HG03571 (cell line): Measurements from ENCODE around the gene ASIC1.
"Not testable (repeated sequence)": the region's sequence is repeated elsewhere in the genome, so short reads cannot be mapped to it uniquely, and the experiment has no call there.

Experiments used
- ATAC-seq: cut with Tn5 transposase; IDR thresholded peaks from one replicate; pipeline ENCODE4 v1.9.1; 2021; ENCODE audit not compliant: unreplicated experiment

ASIC1 gene

DNA sequence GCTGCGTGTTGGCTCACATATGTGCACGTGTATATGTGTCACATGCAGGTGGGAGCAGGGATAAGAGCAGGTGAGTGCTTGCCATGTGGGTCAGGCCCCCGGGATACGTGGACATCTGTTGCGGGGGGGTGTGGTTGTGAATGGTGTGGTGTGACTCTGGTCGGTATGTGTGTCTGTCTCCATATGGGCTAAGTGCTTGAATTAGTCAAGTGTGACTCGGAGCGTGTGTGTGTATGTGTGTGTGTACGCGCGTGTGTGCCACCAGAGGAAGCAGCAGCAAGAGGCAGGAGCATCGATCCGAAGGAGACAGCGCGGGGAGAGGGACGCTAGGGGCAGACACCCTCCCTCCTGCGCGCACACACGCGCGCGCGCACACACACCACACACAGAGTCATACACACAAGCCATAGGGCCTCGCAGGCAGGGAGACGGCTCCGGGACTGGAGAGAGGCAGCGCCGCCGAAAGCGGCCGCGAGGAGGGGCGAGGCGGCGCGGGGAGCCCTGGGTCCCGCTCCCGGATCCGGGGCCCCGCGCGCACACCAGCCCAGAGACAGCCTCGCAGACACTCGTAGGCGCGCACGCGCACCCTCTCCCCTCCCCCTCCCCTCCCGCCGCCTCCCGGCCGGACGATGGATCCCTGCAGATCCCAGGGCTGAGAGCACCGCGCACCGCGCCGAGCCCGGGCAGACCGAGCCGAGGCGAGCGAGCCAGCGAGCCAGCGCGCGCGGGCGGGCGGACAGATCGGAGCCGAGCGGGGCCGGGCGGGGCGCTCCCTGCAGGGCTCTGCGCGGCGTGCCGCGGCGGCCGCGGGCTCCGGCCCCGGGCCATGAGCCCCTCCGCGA lies at the start of gene ASIC1:
Gene ASIC1, plus strand, starts transcription at position 597 of the 842 bp plus-strand sequence. CDS start 1,171 bp downstream, outside the sequence.
- ATAC-seq, result no peak

DNA sequence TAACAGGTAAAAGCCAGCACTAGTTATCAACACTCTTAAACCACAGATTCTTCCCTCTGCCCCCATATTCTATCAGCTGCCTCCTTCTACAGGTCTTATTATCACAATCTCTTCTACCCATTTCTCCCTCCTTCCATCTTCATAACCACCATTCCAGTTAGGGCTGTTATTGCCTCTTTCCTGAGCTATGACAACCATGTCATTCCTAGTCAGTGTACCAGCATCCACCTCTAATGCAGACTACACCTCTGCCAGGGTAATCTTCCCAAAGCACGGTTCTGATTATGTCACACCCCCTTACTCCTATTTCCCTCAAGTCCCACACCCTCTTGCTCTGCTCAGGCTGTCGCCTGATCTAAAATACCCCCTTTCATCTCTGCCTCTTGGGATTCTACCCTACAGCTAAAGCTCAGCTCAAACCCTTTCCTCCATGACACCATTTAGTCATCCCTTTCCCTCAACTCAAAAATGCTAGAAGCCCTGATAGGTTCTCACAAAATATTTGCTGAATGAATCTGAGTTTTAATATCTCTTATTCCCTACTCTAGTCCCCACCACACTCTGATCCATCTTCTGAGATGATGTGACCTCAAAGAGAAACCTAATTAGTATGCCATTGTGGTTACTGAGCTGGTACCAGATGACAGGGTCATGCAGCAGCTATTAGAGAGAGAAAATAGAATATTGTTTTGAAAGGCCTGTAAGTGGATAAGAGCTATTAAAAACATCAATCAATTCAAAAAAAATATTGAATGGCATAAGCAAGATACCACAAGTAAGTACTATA lies 43.8 kb upstream of the ASIC1 start:
- no peak for ATAC-seq

DNA sequence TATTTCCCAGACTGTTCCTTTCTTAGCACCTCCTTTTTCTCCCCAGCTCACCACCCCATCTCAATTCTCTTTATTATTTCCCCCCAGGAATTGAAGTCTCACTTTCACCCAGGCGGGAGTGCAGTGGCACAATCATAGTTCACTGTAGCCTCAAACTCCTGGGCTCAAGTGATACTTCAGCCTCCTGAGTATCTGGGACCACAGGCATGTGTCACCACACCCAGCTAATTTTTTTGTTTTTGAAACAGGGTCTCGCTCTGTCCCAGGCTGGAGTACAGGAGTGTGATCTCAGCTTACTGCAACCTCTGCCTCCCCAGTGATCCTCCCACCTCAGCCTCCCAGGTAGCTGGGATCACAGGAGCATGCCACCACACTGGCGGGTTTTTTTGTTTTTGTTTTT lies 43.1 kb upstream of the ASIC1 start:
- no peak for ATAC-seq

DNA sequence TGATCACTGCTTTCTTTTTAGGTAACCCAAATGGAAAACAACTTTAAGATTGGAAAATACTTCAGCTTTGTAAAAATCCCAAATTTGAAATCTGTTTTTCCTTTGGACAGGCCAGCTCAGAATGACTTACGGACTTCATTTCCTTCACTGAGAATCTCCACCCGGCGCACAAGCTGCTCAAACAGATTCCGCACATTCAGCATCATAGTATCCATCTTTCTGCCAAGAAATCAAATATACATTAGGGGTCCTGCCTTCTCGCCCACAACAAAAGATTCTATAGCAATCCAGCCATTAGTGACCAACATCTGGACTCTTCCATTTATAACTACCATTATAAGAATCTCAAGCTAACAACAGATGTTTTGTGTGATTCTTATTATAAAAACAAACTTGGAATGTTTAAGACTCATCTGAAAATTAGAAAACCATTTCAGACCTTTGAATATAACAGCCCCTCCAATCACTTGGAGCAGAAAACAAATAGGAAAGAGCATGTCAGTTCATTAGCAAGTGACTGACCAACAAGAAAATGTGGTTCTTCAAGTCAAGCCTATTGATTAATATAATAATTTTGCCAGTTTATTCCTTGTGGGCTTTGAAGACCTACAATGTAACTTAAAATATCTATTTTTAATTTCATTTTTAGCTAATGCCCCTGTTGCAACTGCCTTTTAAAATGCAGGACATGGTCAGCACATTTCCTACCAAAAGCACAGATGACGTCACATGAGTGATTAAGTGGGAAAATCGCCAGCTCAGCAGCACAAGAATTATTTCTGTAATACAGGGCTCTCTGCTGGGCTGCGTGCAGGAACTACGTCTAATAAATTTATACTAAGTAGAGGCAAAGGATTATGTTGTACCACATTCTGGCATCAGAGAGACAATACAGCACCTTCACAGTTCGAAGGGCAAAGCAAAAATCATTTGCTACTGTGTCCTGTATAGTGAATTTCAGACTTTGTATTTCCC lies 40.6 kb upstream of the ASIC1 start:
- no peak for ATAC-seq

DNA sequence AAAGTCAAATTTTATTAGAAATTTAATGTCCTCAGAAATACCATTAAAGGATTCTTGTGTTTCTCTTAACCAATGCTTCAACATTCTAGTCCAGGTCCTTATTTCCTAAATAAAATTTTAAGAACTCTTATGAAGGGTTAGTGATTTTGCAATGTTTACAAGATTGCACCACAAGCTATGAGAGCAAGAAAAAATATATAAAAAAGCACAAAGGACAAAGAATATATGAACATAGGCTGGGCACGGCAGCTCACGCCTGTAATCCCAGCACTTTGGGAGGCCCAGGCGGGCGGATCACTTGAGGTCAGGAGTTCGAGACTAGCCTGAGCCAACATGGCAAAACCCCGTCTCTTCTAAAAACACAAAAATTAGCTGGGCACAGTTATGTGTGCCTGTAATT lies 39.8 kb upstream of the ASIC1 start:
- no peak for ATAC-seq

DNA sequence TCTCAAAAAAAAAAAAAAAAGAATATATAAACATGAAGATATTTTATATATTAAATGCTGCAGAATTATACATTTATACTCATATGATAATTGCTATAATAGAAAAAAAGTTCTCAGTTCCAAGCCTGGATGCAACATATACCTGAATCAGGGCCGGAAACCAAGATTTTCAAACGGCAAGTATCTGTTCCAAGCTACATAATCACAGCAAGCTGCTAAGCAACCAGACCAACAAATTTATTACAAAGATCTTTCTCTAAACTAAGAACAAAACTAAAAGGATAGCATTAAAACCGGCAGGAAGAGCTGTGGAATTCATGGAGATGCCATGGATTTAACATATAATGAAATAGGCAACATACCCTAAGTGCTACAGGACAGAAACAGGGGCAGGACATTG lies 39.2 kb upstream of the ASIC1 start:
- no peak for ATAC-seq

DNA sequence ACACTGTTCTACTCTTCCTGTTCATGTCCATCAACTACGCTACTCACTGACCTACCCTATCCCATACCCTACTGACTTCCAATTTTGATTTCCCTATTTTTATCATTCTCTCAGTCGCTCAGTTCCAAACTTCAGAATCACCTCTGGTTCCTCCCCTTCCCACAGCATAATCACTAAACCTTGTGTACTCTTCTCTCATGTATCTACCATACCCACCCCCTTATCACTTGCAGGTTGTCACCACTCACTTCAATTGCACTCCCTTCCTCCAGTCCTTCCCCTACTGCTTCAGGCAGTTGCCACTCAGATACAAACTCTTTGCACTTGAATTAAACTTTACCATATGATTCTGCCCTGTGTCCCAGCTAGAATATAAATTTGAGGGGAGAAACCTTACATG lies 38.4 kb upstream of the ASIC1 start:
- ATAC-seq, result no peak

DNA sequence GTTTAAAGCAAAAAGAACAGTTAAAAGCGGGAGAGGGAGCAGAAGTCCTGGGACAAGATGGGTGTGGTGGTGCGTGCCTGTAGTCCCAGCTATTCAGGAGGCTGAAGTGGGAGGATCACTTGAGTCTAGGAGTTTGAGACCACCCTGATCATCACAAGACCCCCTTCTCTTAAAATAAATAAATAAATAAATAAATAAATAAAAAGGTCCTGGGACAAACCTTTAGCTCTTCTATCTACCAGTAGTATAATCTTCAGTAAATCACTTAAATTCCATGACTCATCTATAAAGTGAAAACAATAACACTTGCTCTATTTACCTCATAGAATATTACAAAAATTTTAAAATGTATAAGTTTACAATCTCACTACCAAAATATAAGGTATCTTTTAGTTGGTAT lies 37.9 kb upstream of the ASIC1 start:
- no peak for ATAC-seq

DNA sequence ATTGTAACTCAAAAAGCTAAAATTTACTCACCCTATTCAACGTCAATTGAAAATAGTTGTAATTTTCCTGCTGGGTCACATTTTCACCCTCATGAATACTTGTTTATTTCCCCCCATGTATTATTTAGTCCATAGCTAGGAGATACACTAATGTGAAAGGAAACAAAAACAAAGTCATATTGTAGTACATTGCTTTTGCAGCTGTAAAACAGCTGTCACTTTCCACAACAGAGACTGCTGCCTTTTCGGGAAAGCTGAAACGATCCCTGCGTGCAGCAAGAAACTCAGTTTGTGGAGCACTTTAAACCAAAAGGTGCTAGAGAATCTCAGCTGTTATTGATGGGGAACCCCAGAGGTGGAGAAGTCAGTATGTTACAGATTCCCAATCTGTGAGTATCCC lies 36.4 kb upstream of the ASIC1 start:
- no peak for ATAC-seq

DNA sequence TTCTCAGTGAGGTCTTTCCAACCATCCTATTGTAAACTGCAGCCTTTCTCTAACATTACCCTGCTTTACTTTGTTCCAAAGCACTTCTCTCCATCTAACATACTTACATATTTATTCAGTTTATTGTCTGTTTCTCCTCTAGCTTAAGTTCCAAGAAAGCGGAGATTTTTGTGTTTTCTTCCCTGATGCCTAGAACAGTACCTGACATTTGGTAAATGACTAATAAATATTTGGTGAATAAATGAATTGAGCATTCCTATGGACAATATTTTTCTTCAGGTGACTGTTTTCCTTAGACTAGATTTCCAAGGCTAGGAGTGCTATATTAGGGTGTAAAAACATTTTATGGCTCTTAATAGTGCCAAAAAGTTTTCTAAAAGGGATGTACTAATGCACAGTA lies 34.5 kb upstream of the ASIC1 start:
- no peak for ATAC-seq

DNA sequence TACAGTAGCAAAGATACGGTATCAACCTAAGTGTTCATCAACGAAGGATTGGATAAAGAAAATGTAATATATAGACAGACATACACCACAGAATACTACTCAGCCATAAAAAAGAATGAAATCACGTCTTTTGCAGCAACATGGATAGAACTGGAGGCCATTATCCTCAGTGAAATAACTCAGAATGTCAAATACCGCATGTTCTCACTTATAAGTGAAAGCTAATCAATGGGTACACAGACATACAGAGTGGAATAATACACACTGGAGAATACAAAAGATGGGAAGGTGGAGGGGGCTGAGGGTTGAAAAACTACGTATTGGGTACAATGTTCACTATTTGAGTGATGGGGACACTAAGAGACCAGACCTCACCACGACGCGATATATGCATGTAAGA lies 33.2 kb upstream of the ASIC1 start:
- no peak for ATAC-seq

DNA sequence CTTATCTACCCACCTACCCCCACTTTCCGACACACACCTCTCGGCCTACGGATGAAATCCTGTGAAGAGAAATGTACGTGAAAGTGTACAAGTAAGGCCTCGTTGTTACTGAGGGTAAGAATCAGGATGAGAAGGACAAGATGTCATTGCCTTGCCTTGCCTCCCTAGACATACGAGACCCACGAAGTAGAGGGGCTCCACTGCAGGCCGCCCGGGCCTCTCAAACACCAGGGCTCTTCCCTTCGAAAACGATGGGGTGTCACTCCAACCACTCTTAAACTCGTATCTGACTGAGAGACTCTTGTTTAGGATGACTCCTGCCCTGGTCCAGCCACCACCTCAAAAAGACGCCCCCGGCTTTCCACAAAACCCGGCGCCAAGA lies 32.6 kb upstream of the ASIC1 start:
- peak; percentile 14 for ATAC-seq

DNA sequence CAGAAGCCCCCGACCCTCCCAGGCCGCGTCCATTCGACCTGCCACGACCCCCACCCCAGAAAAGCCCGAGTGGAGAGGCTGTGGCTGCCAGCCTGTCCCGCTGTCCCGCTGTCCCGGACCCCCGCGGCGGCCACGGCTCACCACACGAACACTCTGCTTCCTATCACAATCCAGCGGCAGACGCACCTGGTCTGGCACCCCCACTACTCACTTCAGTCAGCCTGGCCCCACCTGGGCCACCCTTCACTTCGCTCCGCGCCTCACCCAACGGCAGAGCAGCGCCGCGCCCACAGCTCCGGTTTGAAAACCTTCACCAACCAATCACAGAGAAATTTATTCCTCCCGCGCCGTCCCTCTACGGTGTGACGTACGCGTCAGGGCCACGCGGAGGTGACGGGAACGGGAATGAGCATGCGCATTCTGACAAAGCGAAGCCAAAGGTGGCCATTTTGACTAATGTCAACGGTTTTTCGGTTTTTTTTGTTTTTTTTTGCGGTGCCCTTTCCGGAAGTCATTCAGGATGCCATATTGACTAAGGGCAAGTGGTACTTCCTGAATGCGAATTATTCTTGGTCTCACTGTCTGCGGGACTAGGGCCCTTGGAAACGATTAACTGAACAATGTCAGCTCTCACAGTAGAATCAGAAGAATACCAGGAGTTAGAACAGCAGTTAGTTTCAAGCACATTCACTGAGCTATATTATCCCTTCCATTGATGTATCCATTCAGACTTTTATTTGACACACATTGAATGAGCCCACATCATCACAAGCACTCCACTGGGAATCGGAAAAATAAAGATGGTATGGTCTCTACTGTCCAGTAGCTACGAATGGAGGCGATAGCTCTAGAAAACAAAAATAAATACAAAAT lies 32.0 kb upstream of the ASIC1 start, which contains the start of gene RACGAP1:
Gene RACGAP1, minus strand, starts transcription at position 308 of the 873 bp plus-strand sequence. CDS start 8,779 bp downstream, outside the sequence.
- peak; percentile 97 for ATAC-seq

DNA sequence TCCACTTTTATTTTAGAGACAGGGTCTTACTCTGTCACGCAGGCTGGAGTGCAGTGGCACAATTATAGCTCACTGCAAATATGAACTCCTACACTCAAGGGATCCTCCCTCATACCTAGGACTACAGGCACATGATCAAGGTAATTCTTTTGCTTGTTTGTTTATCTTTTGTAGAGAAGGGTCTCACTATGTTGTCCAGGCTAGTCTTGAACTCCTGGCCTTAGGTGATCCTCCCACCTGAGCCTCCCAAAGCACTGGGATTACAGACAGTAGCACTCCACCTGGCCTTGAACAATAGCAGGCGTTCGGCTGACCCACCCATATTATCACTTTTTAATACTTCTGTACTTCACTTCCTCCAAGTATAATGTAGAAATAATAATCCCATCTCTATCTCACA lies 30.7 kb upstream of the ASIC1 start:
- no peak for ATAC-seq

DNA sequence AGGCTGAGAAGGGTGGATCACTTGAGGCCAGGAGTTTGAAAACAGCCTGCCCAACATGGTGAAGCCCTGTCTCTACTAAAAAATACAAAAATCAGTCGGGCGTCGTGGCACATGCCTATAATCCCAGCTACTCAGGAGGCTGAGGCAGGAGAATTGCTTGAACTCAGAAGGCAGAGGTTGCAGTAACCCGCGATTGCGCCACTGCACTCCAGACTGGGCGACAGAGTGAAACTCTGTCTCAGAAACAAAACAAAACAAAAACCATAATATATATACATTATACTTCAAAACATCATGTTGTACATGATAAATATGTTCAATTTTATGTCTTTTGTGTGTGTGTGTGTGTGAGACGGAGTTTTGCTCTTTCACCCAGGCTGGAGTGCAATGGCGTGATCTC lies 26.9 kb upstream of the ASIC1 start:
- ATAC-seq, result not testable (repeated sequence)

DNA sequence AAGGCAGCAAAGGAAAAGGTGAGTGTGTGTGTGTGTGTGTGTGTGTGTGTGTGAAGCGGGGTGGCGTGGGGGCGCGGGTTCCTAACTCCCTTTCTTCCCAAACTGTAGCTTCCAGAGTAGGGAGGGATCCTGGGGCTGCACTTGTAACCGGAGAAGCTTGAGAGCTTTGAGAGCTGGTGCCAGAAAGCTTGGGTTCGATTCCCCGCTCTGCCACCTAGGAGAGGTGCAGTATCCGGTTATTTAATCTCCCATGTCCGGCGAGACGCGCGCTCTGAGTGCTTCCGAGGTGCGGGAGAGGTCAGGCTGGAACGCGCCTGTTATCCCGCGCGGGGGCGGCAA lies 24.9 kb upstream of the ASIC1 start:
- ATAC-seq, result no peak

DNA sequence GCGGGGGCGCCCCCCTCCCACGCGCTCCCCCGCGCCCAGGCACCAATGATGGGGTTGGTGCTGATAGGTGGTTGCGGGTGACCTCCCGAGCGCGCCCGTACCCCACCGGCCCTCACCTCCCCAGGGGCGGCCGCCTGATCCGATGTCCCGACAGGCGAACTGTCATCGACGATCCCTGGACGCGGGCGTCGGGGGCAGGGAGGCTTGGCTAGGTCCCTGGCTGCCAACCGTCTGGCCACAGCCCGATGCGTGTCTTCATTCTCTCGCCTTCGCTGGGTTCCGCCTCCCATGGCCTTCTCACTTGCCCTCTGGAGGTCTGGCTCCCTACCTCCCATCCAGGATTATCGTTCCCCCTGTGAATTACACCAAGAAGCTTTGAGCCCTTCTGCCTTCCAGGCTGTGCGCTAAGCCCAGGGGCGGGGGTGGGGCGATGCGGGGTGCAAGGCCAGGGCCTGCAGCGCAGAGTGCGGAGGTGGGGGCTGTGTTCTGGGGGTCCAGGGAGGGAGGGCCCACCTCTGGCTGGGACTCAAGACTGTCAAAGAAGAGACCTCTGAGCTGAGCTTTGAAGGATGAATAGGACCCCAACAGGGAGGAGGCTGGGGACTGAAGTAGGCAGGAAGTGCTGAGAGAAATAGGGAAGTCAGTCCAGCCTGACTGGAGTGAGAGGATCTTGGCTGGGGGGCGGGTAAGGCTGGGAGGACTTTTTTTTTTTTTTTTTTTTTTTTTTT lies 24.4 kb upstream of the ASIC1 start:
- no peak for ATAC-seq

DNA sequence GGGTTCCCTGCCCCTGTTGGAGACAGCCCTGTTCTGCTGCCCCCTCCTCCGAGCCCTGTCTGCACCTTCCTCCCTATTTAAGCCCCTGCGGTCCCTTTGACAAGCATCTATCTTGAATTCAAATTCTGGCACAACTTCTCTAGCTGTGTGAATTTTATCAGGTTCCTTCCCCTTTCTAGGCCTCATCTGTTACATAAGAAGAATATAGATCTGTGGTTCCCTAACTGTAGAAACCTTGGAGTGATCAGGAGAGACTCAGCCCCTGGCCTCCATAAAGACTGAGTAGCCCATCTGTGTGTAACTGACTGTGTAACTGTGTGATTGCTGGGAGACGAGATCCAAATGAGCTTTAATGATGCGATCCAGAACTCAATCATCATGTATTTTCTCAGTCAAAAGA lies 19.1 kb upstream of the ASIC1 start:
- ATAC-seq, result no peak

DNA sequence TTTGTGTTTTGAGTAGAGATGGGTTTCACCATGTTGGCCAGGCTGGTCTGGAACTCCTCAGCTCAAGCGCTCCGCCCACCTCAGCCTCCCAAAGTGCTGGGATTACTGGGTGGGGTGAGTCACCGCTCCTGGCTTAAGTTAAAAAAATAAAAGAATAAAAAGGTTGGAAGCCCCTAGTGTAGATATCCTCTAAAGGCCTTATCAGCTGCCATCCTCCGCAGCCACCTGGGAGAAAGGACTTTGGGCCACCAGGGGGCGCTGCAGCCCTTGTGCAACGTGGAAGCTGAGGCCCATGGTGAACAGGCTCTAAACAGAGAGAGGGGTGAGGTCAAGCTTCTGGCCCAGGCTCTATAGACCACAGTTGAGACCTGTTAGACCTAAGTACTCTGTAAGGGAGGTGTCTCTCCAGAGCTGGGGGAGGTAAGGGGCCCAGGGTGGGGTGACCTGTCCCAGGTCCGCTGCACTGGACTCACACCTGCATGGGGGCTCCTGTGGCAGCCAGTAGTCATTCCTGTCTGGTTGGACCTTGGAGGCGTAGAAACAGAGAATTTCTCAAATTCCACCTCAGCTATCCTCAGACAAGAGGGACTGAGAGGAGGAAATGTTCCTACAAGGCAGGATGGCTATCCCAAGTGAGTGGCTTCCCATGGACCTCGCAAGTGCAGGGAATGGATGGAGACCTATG lies 18.1 kb upstream of the ASIC1 start:
- no peak for ATAC-seq
